Measurements from ENCODE around the gene AGK.
"Not testable (repeated sequence)": the region's sequence is repeated elsewhere in the genome, so short reads cannot be mapped to it uniquely, and the experiment has no call there.

The AGK gene

DNA sequence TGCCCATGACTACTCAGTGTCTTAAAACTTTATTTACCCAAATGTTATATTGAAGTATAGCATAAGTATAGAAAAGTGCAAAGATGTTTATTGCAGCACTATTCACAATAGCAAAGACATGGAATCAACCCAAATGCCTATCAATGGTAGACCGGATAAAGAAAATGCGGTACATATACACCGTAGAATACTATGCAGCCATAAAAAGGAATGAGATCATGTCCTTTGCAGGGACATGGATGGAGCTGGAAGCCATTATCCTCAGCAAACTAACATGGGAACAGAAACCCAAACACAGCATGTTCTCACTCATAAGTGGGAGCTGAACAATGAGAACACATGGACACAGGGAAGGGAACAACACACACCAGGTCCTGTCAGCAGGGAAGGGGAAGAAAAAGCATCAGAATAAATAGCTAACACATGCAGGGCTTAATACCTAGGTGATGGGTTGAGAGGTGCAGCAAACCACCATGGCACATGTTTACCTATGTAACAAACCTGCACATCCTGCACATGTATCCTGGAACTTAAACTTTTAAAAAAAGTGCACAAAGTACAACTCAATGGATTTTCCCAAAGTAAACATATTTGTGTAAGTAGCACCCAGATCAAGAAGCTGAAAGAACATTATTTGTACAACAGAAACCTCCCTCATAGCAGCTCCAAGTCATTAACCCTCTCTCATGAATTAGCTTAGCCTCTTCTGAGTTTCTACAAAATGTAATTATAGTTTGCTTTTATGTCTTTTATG, 138.0 kb downstream of the AGK start:
- not testable (repeated sequence) for H3K4me3 ChIP-seq (ENCODE audit: low read length); H3K9me3 ChIP-seq (replicated peaks; ENCODE audit: low read length); H3K36me3 ChIP-seq (ENCODE audit: insufficient read depth, low read length); H3K9ac ChIP-seq (ENCODE audit: low read depth, low read length); H3K27me3 ChIP-seq (ENCODE audit: control insufficient read depth, insufficient read depth, low read length); H3K4me1 ChIP-seq (ENCODE audit: control insufficient read depth, insufficient read depth, low read length); H3K4me2 ChIP-seq (ENCODE audit: low read length)

DNA sequence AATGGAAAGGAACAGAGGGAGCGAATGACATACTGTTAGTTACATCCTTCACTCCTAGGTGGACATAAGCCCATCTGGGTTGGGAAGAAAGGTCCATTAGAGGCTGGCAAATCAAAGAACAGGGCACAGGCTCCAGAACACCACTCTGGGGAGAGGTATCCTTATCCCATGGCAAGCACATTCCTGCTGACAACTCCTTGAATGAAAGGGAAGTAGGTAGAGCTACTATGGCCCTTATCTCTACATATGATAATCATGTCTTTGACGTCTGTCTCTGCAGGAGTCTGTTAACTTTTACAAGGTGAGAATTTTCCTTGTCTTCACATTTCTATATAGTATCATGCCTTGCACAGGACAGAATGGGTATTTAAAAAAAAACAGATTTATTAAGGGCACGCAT, 140.3 kb downstream of the AGK start:
- no peaks in the 10 kb centered on the region for H3K27me3 ChIP-seq (ENCODE audit: control insufficient read depth, insufficient read depth, low read length)
- no peak overlapping the region for H3K4me3 ChIP-seq (ENCODE audit: low read length)
- no peaks in the 10 kb centered on the region for H3K36me3 ChIP-seq (ENCODE audit: insufficient read depth, low read length)
- no peak overlapping the region for H3K4me2 ChIP-seq (ENCODE audit: low read length)
- H3K9ac ChIP-seq (ENCODE audit: low read depth, low read length): no peak overlapping the region
- no peaks in the 10 kb centered on the region for H3K4me1 ChIP-seq (ENCODE audit: control insufficient read depth, insufficient read depth, low read length)
- no peaks in the 10 kb centered on the region for H3K9me3 ChIP-seq (replicated peaks; ENCODE audit: low read length)

DNA sequence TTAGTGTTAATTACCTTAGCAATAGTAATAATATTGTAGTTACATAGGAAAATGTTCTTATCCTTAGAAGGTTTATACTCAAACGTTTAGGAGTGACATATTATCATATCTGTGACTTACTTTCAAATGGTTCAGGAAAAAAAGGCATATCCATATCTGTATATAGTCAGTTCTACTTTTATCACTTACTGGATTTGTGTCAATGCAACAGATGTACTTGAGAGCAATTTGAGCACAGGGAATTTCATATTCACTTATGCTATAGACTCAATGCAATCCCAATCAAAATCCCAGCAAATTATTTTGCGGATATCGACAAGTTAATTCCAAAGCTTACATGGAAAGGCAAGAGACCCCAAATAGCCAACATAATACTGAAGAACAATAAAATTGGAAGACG, 140.8 kb downstream of the AGK start:
- H3K9me3 ChIP-seq (replicated peaks; ENCODE audit: low read length): no peaks in the 10 kb centered on the region
- no peaks in the 10 kb centered on the region for H3K27me3 ChIP-seq (ENCODE audit: control insufficient read depth, insufficient read depth, low read length)
- H3K36me3 ChIP-seq (ENCODE audit: insufficient read depth, low read length): no peaks in the 10 kb centered on the region
- H3K4me2 ChIP-seq (ENCODE audit: low read length): no peak overlapping the region
- no peaks in the 10 kb centered on the region for H3K4me1 ChIP-seq (ENCODE audit: control insufficient read depth, insufficient read depth, low read length)
- H3K4me3 ChIP-seq (ENCODE audit: low read length): no peak overlapping the region
- H3K9ac ChIP-seq (ENCODE audit: low read depth, low read length): no peak overlapping the region

DNA sequence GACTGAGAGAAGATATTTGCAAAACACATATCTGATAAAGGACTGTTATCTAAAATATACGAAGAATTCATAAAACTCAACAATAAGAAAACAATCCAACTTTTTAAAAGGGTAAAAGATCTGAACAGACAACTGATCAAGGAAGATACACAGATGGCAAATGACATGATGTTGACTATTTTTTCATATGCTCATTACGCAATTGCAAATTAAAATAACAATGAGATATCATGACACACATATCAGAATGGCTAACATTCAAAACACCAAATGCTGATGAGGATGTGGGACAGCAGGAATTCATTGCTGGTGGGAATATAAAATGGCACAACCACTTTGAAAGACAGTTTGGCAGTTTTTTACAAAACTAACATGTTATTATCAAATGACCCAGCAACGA, 141.9 kb downstream of the AGK start:
- Histone ChIP-seq H3K9me3 (replicated peaks; ENCODE audit: low read length) (no peaks in the 10 kb centered on the region), H3K27me3 (ENCODE audit: control insufficient read depth, insufficient read depth, low read length) (no peaks in the 10 kb centered on the region), H3K9ac (ENCODE audit: low read depth, low read length) (no peak overlapping the region), H3K4me1 (ENCODE audit: control insufficient read depth, insufficient read depth, low read length) (no peaks in the 10 kb centered on the region), H3K36me3 (ENCODE audit: insufficient read depth, low read length) (no peaks in the 10 kb centered on the region), H3K4me2 (ENCODE audit: low read length) (no peak overlapping the region), H3K4me3 (ENCODE audit: low read length) (no peak overlapping the region)

DNA sequence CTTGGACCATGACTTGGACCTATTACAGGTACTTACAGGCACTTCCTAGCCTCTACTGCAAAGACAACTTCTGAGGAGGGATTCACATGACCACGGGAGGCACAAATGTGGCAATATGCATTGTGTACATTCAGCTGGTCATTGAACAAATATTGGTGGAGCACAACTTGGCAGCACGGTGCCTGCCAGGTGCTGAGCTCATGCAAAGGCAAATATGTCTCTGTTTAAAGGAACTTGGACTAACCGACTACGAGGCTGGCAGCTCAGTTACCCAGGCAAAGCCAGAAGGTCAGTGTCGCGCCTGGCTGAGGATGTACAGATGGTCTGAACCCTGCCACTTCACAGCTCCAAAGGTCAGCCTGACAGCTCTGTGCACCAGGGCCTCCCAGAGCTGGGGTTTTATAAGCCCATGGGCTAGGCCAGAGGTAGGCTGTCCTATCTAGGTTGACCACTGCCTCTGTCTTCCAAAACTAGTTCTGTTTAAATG, 144.6 kb downstream of the AGK start:
- no peaks in the 10 kb centered on the region for H3K27me3 ChIP-seq (ENCODE audit: control insufficient read depth, insufficient read depth, low read length)
- H3K4me2 ChIP-seq (ENCODE audit: low read length): no peak overlapping the region
- no peak overlapping the region for H3K4me3 ChIP-seq (ENCODE audit: low read length)
- H3K36me3 ChIP-seq (ENCODE audit: insufficient read depth, low read length): no peaks in the 10 kb centered on the region
- H3K9ac ChIP-seq (ENCODE audit: low read depth, low read length): no peak overlapping the region
- no peaks in the 10 kb centered on the region for H3K9me3 ChIP-seq (replicated peaks; ENCODE audit: low read length)
- no peaks in the 10 kb centered on the region for H3K4me1 ChIP-seq (ENCODE audit: control insufficient read depth, insufficient read depth, low read length)

DNA sequence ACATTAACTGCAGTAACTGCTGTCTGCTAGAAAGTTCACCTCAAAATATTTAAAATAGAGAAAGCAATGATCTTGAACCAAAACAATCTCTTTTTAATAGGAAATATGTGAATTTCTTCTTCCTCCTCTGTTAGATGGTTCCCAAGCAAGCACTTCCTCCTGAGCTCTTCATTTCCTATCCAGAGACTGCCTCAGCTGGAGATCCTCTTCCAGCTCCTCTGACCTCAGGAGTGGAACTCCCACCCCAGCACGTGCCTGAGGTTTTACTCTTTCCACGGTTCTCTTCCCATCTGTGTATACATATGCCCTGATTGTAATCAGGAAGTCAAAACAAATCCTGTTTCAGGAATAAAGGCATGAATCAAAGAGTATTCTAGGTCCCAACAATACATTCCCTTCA, 145.1 kb downstream of the AGK start:
- Histone ChIP-seq H3K4me2 (ENCODE audit: low read length) (no peak overlapping the region), H3K9me3 (replicated peaks; ENCODE audit: low read length) (no peaks in the 10 kb centered on the region), H3K36me3 (ENCODE audit: insufficient read depth, low read length) (no peaks in the 10 kb centered on the region), H3K9ac (ENCODE audit: low read depth, low read length) (no peak overlapping the region), H3K4me1 (ENCODE audit: control insufficient read depth, insufficient read depth, low read length) (no peaks in the 10 kb centered on the region), H3K4me3 (ENCODE audit: low read length) (no peak overlapping the region), H3K27me3 (ENCODE audit: control insufficient read depth, insufficient read depth, low read length) (no peaks in the 10 kb centered on the region)

DNA sequence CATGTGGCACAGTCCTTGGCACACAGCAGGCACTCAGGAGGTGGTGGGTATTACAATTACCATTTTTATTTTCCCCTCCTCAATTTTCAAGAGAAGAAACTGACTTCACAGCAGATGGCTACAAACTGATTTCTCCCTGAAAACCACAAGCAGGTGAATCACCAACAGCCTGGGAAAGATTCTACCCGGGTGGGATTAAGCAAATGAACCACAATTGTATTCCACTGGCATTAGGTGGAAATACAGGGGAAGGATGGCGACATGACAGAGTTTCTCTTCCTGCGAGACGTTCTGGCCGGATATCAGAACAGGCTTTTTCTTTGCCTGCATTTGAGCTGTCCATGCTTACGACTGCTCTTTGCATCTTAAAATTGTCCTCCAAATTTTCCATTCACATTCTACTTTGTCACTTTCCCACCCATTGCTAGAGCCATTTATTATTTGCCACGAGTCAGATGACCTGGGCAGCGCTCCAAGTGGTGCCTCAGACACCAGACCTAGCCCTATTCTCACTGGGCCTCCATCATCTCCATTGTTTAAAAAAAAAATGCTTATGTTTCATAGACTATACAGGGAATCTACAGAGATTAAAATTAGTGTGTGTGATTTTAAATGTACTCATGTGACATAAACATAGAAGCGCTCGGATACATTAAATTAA, 146.1 kb downstream of the AGK start:
- no peak overlapping the region for H3K9ac ChIP-seq (ENCODE audit: low read depth, low read length)
- no peak overlapping the region for H3K4me3 ChIP-seq (ENCODE audit: low read length)
- H3K4me1 ChIP-seq (ENCODE audit: control insufficient read depth, insufficient read depth, low read length): peaks cover 1% of the 10 kb centered on the region
- H3K9me3 ChIP-seq (replicated peaks; ENCODE audit: low read length): no peaks in the 10 kb centered on the region
- H3K27me3 ChIP-seq (ENCODE audit: control insufficient read depth, insufficient read depth, low read length): no peaks in the 10 kb centered on the region
- H3K36me3 ChIP-seq (ENCODE audit: insufficient read depth, low read length): no peaks in the 10 kb centered on the region
- no peak overlapping the region for H3K4me2 ChIP-seq (ENCODE audit: low read length)

DNA sequence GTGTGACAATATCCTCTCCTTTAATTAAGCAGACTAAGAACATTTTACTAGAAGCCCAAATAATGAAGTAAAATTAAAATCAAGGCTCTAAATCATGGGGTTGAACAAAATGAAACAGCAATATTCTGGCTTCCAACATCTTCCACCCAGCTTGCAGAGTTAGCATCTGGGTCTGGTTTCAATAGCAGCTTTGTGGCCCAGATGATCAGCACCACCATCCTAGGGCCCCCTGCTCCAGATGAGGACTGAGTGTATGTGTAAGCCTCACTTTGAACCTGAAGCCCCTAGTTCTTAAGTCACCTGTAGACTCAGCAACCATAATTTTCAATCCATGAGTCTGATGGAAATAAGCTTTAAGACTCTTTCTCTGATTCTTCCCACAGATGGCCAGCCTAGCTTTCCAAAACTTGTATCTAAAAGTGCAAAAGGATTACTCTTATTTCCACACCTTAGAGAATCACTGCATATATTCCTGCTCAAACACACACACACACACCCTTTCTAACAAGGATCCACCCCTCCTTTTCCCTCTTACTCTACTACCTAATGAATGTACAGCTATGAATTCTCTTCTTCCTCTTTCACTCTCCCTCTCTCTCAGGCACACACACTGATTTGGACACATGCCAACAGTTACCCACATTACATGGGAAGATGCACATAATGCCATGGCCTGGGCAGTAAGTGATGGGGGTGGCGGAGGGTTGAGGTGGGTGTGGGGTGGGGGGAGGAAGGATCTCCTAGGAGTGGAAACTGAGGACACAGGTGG, 147.2 kb downstream of the AGK start:
- H3K4me3 ChIP-seq (ENCODE audit: low read length): no peak overlapping the region
- peaks cover 3% of the 10 kb centered on the region for H3K4me1 ChIP-seq (ENCODE audit: control insufficient read depth, insufficient read depth, low read length)
- H3K27me3 ChIP-seq (ENCODE audit: control insufficient read depth, insufficient read depth, low read length): no peaks in the 10 kb centered on the region
- H3K9me3 ChIP-seq (replicated peaks; ENCODE audit: low read length): no peaks in the 10 kb centered on the region
- no peak overlapping the region for H3K4me2 ChIP-seq (ENCODE audit: low read length)
- H3K36me3 ChIP-seq (ENCODE audit: insufficient read depth, low read length): no peaks in the 10 kb centered on the region
- no peak overlapping the region for H3K9ac ChIP-seq (ENCODE audit: low read depth, low read length)

DNA sequence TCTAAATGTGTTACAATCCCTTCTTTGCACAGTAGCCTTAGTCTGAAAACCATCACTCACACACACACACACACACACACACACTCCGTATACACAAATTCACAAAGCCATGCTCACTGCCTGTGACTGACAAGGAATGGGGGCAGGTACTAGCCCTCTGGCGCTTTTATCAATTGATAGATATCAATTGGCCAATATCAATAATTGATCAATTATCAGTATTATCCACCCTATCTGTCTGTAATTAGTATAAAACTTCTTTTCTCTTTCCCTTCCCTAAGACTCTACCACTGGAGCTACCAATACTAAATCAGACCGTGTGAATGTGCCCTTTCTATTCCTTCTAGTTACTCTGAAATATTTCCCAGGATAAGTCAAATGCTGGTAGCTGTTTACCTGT, 148.7 kb downstream of the AGK start:
- Histone ChIP-seq H3K4me1 (ENCODE audit: control insufficient read depth, insufficient read depth, low read length) (peaks cover 8% of the 10 kb centered on the region), H3K4me3 (ENCODE audit: low read length) (no peak overlapping the region), H3K9ac (ENCODE audit: low read depth, low read length) (no peak overlapping the region)

DNA sequence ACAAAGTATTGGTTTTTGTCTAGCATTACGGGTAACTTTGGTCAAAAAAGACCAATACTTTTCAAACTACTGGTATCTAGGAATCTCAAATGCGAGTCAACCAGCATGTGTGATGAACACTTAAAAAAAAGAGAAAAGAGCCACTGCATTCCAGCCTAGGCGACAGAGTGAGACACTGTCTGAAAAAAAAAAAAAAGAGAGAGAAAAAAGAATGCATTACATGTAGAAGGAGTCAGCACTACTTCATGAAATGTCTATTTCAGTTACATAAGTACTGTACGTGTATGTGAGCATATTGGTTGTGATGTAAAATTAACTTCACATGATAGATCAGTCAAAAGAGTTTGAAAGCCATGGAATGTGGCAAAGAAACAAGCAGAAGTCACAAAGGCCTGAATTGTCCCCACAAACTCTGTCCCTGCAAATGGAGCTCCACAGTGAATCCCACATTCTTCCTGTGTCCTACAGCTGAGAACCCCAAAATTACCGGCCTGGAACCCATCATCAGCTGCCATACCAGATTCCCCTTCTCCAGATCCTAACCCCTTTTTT, 149.2 kb downstream of the AGK start:
- Histone ChIP-seq H3K4me2 (ENCODE audit: low read length) (peak overlapping the region; percentile 70), H3K36me3 (ENCODE audit: insufficient read depth, low read length) (no peaks in the 10 kb centered on the region), H3K27me3 (ENCODE audit: control insufficient read depth, insufficient read depth, low read length) (no peaks in the 10 kb centered on the region), H3K9ac (ENCODE audit: low read depth, low read length) (no peak overlapping the region), H3K4me1 (ENCODE audit: control insufficient read depth, insufficient read depth, low read length) (peaks cover 14% of the 10 kb centered on the region), H3K9me3 (replicated peaks; ENCODE audit: low read length) (no peaks in the 10 kb centered on the region), H3K4me3 (ENCODE audit: low read length) (no peak overlapping the region)

More for the DNA sequence above, 148.7 kb downstream of the AGK start:
- no peaks in the 10 kb centered on the region for H3K27me3 ChIP-seq (ENCODE audit: control insufficient read depth, insufficient read depth, low read length)
- no peaks in the 10 kb centered on the region for H3K9me3 ChIP-seq (replicated peaks; ENCODE audit: low read length)
- no peak overlapping the region for H3K4me2 ChIP-seq (ENCODE audit: low read length)
- H3K36me3 ChIP-seq (ENCODE audit: insufficient read depth, low read length): no peaks in the 10 kb centered on the region

DNA sequence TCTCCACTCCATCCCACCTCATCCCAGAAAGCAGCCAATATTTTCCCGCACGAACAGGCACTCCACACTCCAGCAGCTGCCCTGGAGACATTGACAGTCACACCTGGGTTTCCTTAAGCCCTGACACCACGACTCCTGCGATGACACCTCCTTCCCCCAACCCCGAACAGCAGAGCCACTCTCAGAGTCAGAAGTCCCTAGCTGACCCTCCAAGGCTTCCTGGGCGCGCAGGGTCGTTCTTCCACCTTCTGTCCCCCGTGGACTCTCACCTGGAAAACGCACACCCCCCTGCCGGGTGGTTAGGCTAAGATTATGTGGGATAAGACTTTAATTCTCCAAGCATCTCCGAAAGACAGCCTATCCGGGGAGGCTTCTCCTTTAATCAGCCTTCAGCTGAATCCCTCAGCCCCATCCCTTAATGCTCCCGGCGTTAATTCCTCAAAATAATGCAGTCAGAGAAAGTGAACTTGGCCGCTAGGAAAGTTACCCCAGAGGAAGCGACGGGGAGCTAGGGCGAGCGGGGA, 149.7 kb downstream of the AGK start:
- Histone ChIP-seq H3K27me3 (ENCODE audit: control insufficient read depth, insufficient read depth, low read length) (no peaks in the 10 kb centered on the region), H3K4me1 (ENCODE audit: control insufficient read depth, insufficient read depth, low read length) (peaks cover 15% of the 10 kb centered on the region), H3K4me3 (ENCODE audit: low read length) (peak overlapping the region; percentile 59), H3K9me3 (replicated peaks; ENCODE audit: low read length) (no peaks in the 10 kb centered on the region), H3K4me2 (ENCODE audit: low read length) (peak overlapping the region; percentile 70), H3K9ac (ENCODE audit: low read depth, low read length) (no peak overlapping the region), H3K36me3 (ENCODE audit: insufficient read depth, low read length) (no peaks in the 10 kb centered on the region)
